ENCODE measurements around the gene AGK. TPM values are rescaled to one million over a fixed set of nuclear protein-coding genes. Genes with fewer than 3 reads are reported as not detected.
A peak's percentile ranks its signal among the peaks of the same experiment; 100 is the strongest.
"Not testable (repeated sequence)": the region's sequence is repeated elsewhere in the genome, so short reads cannot be mapped to it uniquely, and the experiment has no call there.

Gene AGK
- total RNA-seq, 1 experiment from 2014 or later: 67.1 TPM

DNA sequence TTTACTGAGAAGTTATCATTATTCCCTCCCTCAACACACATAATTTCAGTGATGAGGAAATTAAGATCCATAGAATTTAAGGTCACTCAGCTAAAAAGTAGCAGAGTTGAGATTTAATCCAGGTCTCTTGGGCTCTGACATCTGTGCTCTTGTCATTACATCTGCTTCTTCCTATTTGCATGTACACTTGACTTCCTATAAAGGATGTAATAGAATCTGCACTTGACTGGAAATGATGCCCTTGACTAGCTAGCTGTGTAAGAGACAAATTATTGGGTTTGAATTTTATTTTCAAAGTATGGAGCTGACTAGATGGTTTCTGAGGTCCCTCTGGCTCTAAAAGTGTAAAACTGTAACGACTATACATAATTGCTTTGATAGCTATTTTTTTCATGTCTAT, 59.5 kb downstream of the AGK start:
- DNase-seq (ENCODE audit: low read depth, low spot score): no peak
- in situ Hi-C loops (cut with HindIII; ENCODE audit: low pct_unique_long_range_greater_than_20kb, low sequenced_read_pairs): no loop called here

DNA sequence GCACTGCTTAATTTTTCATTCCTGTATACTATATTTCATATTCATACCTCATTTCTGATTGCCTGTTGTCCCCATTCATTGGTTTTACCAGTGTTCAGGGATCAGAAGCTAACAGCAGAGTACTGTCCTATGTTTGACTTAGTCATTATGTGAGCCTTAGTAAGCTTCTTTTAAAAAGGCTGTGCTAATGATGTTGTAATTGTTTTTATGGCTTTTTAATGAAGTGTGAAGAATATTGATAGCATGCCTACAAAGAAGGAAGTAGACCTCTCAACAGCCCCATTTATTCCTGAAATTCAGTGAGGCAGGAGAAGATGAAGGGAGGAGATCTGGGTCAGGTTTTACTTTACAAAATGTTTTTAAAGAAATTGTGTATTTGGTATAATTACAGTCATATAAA, 61.7 kb downstream of the AGK start:
- no peak for DNase-seq (ENCODE audit: low read depth, low spot score)
- in situ Hi-C loops (cut with HindIII; ENCODE audit: low pct_unique_long_range_greater_than_20kb, low sequenced_read_pairs): no loop called here

DNA sequence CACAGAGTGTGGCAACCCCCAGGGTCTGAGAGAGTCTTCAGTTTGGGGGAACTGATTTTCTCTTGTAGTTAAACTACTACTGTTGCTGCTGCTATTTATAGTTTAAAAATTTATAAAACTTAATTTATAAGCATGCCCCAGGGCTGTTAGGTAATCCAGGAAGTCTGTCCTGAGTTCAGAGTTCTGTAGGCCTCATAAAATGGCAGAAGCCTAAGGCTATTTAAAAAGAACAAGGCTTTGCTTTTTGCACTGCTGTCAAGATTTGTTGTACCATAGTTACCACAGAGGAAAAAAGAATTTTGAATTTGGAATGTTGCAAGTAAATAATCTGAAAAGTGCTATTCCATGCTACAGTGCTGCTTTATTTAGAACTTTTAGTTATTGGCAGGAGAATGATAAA, 66.1 kb downstream of the AGK start:
- DNase-seq (ENCODE audit: low read depth, low spot score): peak; percentile 71
- in situ Hi-C loops (cut with HindIII; ENCODE audit: low pct_unique_long_range_greater_than_20kb, low sequenced_read_pairs): no loop called here

DNA sequence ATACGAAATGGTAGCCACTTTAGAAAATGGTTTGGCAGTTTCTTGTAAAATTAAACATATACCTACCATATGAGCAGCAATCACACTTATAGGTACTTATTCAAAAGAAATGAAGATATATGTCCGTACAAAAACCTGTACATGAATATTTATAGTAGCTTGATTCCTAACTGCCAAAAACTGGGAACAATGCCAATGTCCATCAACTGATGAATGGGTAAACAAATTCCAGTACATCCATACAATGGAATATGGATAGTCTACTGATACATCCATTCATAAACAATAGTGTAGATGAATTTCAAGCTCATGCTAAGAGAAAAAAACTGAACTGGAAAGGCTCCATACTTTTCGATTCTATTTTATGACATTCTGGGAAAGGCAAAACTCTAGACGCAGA, 68.5 kb downstream of the AGK start:
- in situ Hi-C loops (cut with HindIII; ENCODE audit: low pct_unique_long_range_greater_than_20kb, low sequenced_read_pairs): no loop called here
- DNase-seq (ENCODE audit: low read depth, low spot score): no peak

DNA sequence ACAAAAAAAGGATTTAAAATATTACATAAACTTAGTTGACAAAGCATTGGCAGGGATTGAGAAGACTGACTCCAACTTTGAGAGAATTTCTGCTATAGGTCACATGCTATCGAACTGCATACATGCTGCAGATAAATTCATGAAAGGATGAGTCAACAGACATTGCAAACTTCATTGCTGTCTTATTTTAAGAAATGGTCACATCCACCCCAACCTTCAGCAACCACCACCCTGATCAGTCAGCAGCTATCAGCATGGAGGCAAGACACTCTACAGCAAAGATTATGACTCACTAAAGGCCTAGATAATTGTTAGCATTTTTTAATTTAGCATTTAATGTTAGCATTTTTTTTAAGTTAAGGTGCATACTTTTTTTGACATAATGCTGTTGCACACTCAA, 73.6 kb downstream of the AGK start:
- no peak for DNase-seq (ENCODE audit: low read depth, low spot score)

DNA sequence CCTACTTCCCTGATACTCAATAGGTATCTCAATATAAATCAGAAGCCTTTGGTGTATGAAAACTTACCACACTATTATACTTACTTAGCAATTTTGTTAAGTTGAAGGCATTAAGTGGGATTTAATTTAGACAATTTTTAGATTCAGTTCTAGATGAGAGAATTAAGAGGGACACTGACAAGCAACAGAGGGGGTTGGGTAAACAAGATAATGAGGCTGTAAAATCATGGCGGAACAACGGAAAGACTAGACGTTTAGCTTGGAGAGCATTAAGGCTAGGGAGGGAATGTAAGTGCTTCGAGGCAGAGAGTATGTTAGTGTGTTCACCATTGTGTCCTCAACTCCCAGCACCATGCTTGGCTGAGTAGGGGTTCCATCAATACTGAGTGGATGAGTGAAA, 79.4 kb downstream of the AGK start:
- DNase-seq (ENCODE audit: low read depth, low spot score): no peak
- in situ Hi-C loops (cut with HindIII; ENCODE audit: low pct_unique_long_range_greater_than_20kb, low sequenced_read_pairs): no loop called here

More for the DNA sequence above, 73.6 kb downstream of the AGK start:
- in situ Hi-C loops (cut with HindIII; ENCODE audit: low pct_unique_long_range_greater_than_20kb, low sequenced_read_pairs): no loop called here

DNA sequence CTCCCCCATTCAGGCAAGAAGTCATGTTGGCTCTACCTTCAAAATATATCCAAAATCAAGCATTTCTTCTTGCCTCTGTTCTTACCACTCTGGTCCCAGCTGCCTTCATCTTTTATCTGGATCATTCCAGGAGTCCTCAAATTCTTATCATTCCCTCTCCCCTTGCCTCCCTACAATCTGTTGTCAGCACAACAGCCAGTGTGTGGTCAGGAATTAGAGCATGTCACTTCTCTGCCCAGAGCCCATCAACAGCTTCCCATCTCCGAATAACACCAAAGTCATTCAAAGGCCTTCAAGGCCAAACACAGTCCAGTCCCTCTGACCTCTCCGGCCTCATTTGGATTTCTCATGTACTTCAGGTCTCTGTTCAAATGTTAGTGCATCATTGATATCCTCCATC, 80.3 kb downstream of the AGK start:
- in situ Hi-C loops (cut with HindIII; ENCODE audit: low pct_unique_long_range_greater_than_20kb, low sequenced_read_pairs): no loop called here
- no peak for DNase-seq (ENCODE audit: low read depth, low spot score)

DNA sequence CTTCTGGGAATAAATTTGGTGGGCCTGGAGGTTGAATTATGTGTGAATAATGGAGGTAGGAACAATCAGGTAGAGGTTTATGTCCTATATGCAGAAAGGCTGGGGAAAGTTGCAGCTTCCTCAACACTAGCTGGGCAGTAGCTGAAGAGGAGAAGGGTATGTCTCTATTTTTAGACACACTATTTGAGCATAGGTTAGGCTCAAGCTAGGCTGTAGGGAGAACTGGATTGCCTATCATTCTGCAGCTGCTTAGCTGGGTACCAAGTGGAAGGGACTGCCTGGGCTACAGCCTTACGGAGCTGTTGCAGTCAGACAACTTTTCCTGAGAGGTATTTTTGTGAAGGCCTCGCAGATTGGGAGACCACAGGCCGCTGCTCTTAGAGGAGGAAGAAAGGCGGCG, 82.9 kb downstream of the AGK start:
- no peak for DNase-seq (ENCODE audit: low read depth, low spot score)
- in situ Hi-C loops (cut with HindIII; ENCODE audit: low pct_unique_long_range_greater_than_20kb, low sequenced_read_pairs): no loop called here

DNA sequence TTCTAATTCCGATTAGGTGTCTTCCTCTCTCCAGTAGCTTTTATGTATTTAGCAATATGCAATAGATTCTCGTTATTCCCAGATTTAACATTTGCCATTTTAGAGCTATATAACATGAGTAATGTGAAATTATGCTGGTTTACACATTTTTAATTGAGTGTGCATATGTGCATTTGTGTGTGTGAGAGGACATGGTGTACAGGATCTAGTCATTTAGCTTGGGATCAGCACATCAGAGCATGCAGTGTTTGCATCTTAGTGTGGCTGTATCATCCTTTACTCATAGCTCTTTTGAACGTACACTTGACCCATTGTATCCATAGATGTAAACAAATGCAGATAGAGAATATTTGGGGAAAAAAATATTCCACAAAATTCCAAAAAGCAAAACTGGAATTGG, 84.8 kb downstream of the AGK start:
- in situ Hi-C loops (cut with HindIII; ENCODE audit: low pct_unique_long_range_greater_than_20kb, low sequenced_read_pairs): no loop called here
- no peak for DNase-seq (ENCODE audit: low read depth, low spot score)

DNA sequence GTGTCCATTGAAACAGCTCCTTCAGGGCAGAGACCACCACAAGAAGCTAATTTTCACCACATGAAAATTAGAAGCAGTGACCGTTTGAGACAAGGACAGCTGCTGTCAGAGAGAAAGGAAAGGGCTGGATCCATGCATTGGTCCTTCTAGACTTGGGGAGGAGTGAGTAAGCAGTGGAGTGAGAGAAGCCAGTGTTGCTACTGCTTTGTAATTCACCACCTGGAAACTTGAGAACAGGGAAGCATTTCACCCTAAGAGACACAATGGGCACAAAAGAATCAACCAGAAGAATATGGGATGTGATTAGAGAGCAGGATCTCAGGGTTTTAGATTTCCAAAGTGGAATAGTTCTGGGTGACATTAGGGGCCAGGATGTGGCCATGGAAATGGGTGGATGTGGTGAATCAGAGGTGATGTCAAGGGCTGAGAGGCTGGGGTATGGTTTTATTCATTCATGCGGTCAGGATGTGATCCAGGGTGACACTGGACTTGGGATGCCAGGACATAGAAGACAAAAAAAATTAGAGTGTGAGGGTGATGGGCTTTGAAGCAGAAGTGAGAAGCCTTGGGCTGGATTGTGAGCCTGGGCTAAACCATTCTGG, 89.1 kb downstream of the AGK start:
- in situ Hi-C loops (cut with HindIII; ENCODE audit: low pct_unique_long_range_greater_than_20kb, low sequenced_read_pairs): no loop called here
- DNase-seq (ENCODE audit: low read depth, low spot score): no peak

DNA sequence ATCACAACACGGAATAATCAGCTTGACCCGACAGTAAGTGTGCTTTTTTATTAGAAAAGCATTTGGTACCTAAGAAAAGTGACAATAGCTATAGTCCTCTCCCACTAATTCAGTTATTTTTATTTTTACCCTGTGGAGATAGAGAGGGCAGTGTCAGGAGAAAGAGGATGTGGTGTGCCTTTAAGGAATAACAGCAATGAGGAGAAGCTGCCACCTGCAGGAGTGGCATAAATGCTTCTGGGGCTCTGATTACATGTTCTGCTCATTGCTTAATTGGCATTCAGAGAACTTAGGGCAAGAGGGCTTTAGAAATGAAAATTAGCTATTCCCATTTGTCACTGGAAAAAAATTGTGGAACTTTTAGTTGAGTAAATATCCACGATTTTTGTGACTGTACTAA, 90.7 kb downstream of the AGK start:
- peak; percentile 32 for DNase-seq (ENCODE audit: low read depth, low spot score)
- in situ Hi-C loops (cut with HindIII; ENCODE audit: low pct_unique_long_range_greater_than_20kb, low sequenced_read_pairs): no loop called here

DNA sequence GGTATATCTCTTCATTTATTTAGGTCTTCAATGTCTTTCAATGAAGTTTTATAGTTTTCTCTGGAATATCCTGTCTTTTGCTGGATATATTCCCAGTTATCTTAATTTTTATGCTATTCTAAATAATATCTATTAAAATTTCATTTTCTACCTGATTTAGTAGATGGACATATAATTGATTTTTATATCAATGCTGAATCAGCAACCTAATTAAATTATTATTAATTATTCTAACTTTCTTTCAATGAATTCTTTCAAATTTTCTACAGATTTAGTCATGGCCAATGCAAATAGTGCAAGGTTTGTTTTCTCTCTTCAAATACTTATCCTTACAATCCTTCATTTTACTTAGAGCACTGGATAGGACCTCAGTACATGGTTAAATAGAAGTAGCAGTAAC, 94.0 kb downstream of the AGK start:
- no peak for DNase-seq (ENCODE audit: low read depth, low spot score)
- in situ Hi-C loops (cut with HindIII; ENCODE audit: low pct_unique_long_range_greater_than_20kb, low sequenced_read_pairs): no loop called here

DNA sequence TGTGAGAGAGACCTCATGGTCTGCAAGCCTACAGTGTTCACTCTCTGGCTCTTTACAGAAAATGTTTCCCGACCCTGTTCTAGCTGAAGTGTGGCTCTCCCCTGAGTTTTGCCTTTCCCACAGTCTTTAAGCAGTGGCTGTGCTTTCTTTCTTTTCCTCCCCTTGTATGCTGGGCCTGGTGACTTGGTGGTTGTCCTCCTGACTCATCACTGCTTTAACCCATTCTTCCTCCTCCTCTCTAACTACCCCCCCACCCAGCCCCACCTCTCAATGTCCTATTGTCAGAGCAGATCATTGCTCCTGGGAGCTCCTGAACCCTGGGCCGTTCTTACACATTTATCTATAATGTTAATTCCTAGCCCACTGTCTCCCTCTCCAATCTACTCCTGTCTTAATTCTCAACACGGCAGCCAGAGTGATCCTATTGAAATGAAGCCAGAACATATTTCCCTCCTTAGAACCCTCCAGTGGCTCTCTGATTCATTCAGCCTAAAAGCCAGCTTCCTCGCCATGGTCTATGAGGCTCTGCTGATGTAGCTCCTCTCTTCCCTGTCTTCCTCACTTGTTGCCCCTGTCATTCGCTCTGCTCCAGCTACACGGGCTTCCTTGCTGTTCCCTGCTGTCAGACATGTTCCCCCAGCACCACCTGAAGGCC, 95.7 kb downstream of the AGK start:
- no peak for DNase-seq (ENCODE audit: low read depth, low spot score)
- in situ Hi-C loops (cut with HindIII; ENCODE audit: low pct_unique_long_range_greater_than_20kb, low sequenced_read_pairs): no loop called here

DNA sequence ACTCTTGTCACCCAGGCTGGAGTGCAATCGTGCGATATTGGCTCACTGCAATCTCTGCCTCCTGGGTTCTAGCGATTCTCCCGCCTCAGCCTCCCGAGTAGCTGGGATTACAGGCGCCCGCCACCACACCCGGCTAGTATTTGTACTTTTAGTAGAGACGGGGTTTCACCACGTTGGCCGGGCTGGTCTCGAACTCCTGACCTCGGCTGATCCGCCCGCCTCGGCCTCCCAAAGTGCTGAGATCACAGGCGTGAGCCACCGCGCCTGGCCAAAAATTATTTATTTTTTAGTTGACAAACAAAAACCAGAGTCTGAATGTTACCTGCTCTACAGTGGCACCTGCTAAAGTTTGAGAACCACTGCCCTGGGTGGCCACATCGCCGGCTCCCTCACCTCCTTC, 96.5 kb downstream of the AGK start:
- DNase-seq (ENCODE audit: low read depth, low spot score); in situ Hi-C loops (cut with HindIII; ENCODE audit: low pct_unique_long_range_greater_than_20kb, low sequenced_read_pairs): not testable (repeated sequence)

DNA sequence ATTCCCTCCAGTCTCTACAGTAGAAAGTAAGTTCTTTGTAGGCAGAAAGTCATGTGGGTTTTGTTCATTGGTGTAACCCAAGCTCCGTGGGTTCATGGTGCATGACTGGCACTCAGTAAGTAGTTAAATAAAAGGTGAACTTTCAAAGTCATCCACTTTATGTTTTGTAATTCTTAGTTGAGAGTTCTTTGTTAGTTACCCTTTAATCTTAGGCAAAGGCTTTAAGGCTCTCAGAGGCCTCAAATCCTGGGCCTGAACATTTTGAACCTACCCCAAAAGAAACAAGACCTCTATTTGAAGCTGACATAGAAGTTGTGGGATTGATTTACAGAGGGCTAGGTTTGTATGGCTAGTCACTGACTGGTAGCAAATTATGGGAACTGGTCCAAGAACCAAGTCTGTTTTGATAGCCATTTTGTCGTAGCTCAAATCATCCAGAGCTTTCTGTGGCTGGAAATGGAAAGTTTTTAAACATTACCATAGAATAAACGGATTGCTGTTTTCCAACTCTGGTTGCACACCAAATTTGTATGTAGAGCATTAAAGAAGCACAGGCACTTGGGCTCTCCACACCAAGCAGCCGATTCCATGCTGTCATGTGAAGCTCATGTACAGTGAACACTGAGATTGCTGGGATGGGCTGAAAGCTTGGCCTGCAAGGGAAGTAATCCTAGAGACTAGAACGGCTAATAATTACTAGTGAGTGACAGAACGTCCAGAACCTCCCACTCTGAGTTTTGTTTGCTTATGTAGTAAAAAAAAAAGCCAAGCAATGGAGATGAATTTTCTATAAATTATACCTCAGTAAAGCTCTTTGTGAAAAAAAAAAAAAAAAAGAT, 97.3 kb downstream of the AGK start:
- peak; percentile 22 for DNase-seq (ENCODE audit: low read depth, low spot score)
- in situ Hi-C loops (cut with HindIII; ENCODE audit: low pct_unique_long_range_greater_than_20kb, low sequenced_read_pairs): no loop called here

DNA sequence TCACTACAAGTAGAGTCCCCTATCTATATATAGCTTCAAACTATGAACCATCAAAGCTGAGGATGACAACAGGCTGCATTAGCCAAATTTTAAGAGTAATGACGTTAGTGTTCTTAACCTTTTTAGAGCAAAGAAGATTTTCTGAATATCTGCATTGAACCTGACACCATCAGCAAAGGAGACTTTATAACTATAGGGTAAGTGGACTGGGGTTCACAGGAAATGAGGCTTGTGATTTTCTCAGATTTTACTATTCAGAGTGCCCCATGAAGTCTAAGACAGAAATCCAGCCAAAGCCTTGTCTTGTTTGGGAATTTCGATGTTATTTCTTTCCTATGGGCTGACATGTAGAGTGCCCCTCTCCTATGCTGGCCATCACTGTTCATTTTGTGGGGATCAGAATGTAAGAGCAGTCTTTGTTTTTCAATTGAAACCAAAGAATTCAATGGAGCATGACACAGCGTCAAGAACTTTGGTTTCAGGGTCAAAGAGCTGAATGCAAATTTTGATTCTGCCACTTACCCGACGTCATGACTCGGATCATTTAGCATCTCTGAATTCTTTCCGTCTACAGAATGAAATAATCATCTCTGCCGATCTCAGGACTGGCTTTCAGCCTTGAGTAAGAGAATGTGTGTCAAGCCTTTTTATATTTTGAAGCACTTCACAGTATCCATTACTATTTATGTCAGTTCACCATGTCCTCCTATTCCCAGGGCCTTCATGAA, 98.1 kb downstream of the AGK start:
- in situ Hi-C loops (cut with HindIII; ENCODE audit: low pct_unique_long_range_greater_than_20kb, low sequenced_read_pairs): no loop called here
- DNase-seq (ENCODE audit: low read depth, low spot score): no peak

DNA sequence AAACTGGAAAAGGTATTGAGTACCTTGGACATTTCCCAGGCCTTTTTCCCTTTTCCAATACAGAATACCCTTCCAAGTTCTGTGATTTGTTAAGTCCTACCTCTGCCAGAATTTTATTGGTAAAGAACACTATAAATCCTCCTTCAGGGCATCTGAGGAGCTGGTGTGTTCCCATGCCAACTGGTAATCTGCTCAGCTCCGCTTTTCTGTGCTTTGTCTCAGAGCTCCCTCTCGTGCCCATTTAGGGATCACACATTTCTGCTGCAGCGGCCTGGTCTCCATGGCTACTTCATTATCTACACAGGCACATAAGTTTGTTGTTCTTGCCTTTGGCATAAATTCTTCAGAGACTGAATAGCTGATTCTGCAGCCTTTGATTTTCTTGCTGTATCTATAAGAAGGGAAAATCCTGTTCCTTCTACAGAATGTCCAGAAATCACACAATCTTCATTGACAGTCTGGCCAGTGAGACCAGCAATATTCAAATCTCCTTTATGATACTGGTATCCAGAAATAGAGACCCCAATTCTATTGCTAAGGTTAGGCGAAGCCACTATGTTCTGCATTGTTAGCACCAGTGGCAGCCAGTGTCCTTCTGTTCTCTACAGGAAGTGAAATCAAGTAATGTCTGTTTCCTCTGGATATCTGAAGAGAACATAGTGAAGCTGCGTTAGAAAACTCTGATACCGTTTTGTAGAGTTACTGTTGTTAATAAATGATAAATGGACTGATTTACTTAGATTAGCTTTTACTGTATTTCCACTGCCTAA, 98.8 kb downstream of the AGK start:
- in situ Hi-C loops (cut with HindIII; ENCODE audit: low pct_unique_long_range_greater_than_20kb, low sequenced_read_pairs): no loop called here
- DNase-seq (ENCODE audit: low read depth, low spot score): peak; percentile 94

DNA sequence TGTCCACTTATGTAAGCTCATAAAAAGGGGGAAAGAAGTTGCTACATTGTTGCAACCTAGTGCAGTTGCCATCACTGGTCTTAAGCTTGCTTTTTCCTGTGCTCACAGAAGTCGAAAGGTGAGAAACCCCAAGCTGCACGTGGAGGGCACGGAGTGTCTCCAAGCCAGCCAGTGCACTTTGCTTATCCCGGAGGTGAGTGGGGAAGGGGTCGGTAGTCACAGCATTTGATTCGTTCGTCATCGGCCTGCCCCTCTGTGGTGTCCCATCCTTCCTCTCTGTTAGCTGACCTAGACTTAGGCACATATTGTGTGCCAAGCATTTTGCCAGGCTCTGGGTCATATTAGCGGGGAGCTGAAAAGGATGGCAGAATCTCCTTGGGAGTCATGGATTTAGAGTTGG, 100.2 kb downstream of the AGK start:
- no peak for DNase-seq (ENCODE audit: low read depth, low spot score)
- in situ Hi-C loops (cut with HindIII; ENCODE audit: low pct_unique_long_range_greater_than_20kb, low sequenced_read_pairs): no loop called here
